Stimulated activated CD4-positive, alpha-beta T cell treated with anti-CD3 and anti-CD28 coated beads, TNF-alpha, amount 100 ng/mL, for 48 hours (primary cell): ENCODE measurements around the gene OSBPL2.

ENCODE experiments used
- DNase-seq, 3 donors: peaks; one replicate each; pipeline ENCODE4 v3.0.0-alpha.2; 2020; ENCODE audit warnings: low read depth in 3 of 3

Gene OSBPL2

GRCh38 chr20:62206388-62206775, 31.9 kb upstream of the OSBPL2 start:
- DNase-seq: no peak

GRCh38 chr20:62208061-62208794, 30.1 kb upstream of the OSBPL2 start:
- no peak for DNase-seq

- DNase-seq: no peak
Measured at GRCh38 chr20:62208795-62209755, 29.2 kb upstream of the OSBPL2 start.

GRCh38 chr20:62209850-62210495, 28.3 kb upstream of the OSBPL2 start:
- DNase-seq: no peak

- DNase-seq: no peak
Measured at GRCh38 chr20:62210496-62210855, 27.8 kb upstream of the OSBPL2 start.

- no peak for DNase-seq
Measured at GRCh38 chr20:62211216-62211615, 27.1 kb upstream of the OSBPL2 start.

GRCh38 chr20:62211769-62212288, 26.5 kb upstream of the OSBPL2 start:
- no peak for DNase-seq

GRCh38 chr20:62212299-62212698, 26.0 kb upstream of the OSBPL2 start:
- DNase-seq: no peak

GRCh38 chr20:62214067-62214466, 24.3 kb upstream of the OSBPL2 start:
- DNase-seq: no peak

- no peak for DNase-seq
Measured at GRCh38 chr20:62215020-62215990, 23.0 kb upstream of the OSBPL2 start.

- DNase-seq: no peak
Measured at GRCh38 chr20:62215991-62216635, 22.2 kb upstream of the OSBPL2 start.

GRCh38 chr20:62216636-62217566, 21.4 kb upstream of the OSBPL2 start:
- no peak for DNase-seq

- no peak for DNase-seq
Measured at GRCh38 chr20:62217913-62218773, 20.2 kb upstream of the OSBPL2 start.

- no peak for DNase-seq
Measured at GRCh38 chr20:62219101-62219991, 19.0 kb upstream of the OSBPL2 start.

GRCh38 chr20:62219992-62220665, 18.2 kb upstream of the OSBPL2 start, which contains the start of gene HRH3:
TSS of gene HRH3 (minus strand) at chr20:62220278. CDS start at chr20:62219970, 308 bp downstream.
- no peak for DNase-seq

- no peak for DNase-seq
Measured at GRCh38 chr20:62220666-62221568, 17.4 kb upstream of the OSBPL2 start.
